HG03097 (cell line): ENCODE results near the gene ADIPOR2.

ENCODE experiments used
- ATAC-seq: cut with Tn5 transposase; IDR thresholded peaks from one replicate; pipeline ENCODE4 v1.9.1; 2021; ENCODE audit not compliant: unreplicated experiment, low FRiP score

Gene ADIPOR2

DNA sequence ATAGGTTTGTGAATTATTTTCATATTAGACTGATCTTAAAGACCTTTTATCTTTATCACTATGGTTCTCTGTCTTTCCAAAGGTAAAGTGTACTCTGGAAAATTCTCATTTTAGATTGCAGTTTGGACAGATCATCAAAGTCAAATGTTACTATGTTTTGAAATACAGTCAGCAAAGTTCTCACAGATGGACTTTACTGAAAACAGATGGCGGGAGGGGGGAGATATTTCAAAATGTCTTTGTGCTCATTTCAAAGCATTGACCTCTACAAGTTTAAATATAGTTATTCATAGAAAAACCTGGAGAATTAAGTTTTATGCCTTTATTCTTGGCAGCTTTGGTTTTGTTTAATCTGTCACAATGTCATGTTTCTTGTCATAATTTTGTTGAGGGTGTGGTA lies 77.7 kb downstream of the ADIPOR2 start:
- no peak for ATAC-seq

DNA sequence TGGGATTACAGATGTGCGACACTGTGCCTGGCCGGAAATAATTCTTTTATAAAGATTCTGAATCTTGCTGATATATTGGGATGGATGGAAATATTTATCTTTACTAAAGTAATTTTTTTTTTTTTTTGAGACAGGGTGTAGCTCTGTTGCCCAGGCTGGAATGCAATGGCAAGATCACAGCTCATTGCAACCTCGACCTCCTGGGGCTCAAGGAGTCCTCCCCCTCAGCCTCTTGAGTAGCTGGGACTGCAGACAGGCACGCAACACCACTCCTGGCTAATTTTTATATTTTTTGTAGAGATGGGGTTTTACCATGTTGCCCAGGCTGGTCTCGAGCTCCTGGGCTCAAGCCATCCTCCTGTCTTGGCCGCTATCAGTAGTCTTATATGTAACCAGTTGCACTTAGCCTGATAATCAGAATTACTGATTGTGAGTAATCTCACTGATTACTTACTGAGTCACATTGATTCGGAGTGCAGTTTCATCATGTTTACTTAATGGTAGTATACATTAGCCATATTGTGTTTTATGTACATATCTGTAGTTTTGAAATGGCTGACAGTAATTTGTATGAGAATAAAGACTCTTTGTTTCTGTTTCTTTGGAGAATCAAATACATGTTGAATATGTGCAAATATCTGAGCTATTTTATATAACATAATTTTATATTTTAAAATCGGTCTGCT lies 79.1 kb downstream of the ADIPOR2 start:
- ATAC-seq, result no peak

GRCh38 chr12:1773937-1774655 lies 83.2 kb downstream of the ADIPOR2 start:
- no peak for ATAC-seq

DNA sequence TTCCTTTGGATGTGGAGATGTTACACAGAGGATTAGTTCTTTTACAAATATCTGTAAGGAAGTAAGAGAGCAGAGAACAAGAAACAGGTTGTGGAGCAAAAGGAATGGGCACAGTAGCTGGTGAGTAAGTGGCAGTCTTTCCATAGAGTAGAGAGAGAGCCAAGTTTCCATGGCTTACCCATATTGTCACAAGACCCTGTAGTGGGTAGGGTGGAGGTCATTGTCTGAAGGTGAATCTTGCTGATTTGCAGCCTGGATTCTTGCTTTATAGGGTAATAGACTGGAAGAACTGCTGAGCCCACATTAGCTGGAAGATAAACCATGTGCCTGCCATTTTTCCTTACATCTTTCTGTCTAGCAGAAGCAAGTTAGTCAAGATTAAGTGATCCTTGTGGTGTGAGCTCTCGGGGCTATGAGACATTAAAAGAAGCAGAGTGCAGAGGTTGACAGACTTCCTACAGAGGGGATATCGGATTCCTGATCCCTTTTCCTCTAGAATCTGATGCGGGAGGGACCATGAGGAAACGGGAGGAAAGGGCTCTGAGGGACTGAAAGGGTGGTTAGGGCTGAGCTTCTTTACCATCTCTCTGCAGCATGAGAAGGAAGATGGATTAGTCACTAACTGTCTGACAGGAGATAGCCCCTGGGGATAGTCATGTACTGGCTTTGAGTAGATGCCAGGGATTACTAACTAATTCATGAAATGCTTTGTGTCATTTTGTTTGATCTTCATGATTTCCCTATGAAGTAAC lies 85.5 kb downstream of the ADIPOR2 start:
- ATAC-seq, result no peak

- no peak for ATAC-seq
Observed at GRCh38 chr12:1777798-1778197, 86.9 kb downstream of the ADIPOR2 start.

DNA sequence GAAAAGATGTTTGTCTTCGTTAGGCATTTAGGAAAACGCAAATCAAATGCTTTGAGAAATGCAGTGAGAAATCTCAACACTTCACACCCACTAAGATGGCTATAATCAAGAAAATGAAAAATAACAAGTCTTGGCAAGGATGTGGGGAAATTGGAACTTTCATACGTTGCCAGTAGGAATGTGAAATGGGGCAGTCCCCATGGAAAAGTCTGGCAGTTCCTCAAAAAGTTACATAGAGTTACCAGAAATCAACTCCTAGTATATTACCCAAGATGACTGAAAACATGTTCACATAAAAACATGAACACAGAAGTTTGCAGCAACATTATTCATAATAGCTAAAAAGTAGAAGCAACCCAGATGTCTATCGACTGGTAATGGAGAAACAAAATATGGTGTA lies 88.0 kb downstream of the ADIPOR2 start:
- ATAC-seq, result no peak

- no peak for ATAC-seq
Observed at GRCh38 chr12:1779783-1780182, 88.9 kb downstream of the ADIPOR2 start.

GRCh38 chr12:1781772-1782171 lies 90.9 kb downstream of the ADIPOR2 start:
- no peak for ATAC-seq

- no peak for ATAC-seq
Observed at GRCh38 chr12:1782215-1782614, 91.3 kb downstream of the ADIPOR2 start.

DNA sequence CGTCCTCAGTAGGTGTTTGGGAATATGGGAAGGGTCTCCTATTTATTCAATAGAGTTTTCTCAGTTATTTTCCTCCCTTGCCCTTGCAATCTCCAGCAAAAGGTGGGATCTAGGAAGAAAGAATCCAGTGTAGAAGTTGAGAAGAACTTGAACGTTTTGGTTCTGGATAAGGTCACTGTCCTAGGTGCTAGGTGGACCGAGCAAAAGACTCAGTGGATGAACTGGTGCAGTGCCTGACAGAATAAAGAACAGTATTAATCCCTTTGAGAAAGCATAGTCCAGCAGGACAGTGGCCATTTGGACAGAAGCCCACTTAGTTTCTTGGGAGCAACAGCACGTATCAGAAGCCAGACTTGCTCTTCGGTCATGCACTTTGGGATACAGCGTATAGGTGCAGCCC lies 96.8 kb downstream of the ADIPOR2 start:
- ATAC-seq, result no peak

DNA sequence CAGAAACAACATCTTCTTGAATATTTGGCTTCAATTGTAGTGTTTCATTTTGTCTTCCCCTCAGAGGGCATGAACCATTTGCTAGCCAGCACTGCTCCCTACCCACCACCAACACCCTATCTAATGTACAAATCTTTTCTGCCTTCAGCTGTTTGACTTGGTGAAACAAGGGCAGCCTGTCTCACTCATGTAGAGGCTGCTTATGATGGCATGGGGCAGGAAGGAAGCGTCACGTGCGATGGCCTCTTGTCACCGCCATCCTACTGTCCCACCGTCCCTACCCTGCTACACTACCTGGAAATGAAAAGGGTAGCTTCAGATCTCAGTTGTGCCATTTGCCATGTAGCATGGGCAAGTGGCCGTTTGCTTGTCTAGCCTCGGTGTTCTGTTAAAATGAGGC lies 99.6 kb downstream of the ADIPOR2 start:
- no peak for ATAC-seq

GRCh38 chr12:1791104-1791841 lies 100.4 kb downstream of the ADIPOR2 start:
- no peak for ATAC-seq

DNA sequence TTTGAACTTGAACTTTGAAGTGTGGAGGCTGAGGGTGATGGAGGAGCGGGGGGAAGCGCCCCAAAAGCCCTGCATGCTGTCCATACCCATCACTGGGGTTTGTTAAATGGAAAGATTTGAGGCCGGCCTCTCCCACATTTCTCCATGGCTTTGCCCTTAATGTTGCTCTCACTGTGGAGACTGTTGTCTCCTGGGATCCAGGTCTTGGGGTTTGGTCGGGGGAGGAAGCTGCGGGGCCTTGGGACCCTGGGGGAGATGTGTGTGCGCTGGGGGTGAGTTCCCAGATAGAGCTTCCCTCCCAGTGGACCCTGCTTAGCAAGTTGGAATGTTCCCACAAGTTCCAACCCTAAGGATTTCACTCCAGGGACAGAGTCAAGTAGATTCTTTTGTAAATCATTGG lies 101.5 kb downstream of the ADIPOR2 start:
- ATAC-seq, result no peak

DNA sequence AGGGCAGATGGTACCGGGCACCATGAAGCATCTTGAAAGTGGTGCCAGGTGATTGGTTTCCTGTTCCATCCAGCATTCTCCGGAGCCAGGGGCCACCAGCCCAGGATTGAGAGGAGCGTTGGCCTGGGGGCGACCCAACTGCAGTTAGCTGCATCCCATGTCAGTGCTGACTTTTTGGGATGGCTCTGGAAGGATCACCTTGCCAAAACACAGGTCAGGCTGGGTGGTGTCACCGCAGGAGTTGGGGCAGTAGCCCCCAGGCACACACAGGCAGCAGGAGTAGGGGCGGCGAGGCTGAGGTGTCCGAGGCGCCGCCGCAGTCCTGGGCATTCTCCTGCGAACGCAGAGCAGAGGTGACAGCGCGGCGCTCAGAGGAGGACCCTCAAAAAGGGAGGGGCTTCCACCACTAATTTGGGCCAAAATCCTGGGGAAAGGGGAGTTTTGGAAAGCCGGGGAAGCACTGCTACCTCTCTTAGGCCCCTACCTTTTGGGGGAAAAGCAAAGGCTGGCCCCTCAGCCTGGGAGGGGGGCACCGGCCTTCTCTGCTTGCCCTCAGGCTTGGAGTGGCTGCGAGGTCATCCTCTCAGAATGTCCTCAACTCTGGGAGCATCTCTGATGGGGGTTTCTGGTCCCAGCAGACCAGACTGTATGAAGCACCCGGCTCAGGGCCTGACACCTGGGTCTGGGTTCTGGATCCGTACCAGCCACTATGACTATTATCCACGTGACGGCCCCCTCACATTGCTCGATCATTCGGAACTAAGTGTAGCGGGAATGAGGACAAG lies 102.7 kb downstream of the ADIPOR2 start:
- ATAC-seq, result no peak

DNA sequence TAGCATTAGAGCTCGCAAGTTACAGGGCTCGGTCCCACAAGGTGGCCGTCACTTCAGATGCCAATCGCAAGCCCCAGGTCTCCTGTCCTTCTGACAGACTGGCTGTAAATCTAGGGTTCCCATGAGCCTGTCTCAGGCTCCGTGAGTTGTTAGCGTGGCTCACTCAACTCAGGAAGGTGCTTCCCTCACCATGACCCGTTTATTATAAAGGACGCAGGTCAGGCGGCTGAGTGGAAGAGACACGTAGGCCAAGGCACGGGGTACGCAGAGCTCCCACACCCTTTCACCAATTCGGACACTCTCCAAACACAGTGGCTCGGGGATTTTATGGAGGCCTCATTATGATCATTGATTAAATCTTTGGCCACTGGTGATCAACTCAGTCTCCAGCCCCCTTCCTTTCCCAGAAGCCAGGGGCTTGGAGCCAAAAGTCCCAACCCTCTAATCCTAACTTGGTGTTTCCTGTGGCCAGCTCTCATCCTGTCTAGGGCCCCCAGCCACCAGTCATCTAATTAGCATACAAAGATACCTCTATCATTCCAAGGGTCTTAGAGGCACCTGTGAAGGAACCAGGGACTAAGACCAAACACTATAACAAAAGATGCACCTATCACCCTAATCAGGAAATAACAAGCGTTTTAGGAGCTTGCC lies 103.7 kb downstream of the ADIPOR2 start:
- ATAC-seq, result no peak

GRCh38 chr12:1795221-1795784 lies 104.4 kb downstream of the ADIPOR2 start:
- ATAC-seq, result no peak

GRCh38 chr12:1795785-1796514 lies 105.1 kb downstream of the ADIPOR2 start:
- peak; percentile 81 for ATAC-seq

DNA sequence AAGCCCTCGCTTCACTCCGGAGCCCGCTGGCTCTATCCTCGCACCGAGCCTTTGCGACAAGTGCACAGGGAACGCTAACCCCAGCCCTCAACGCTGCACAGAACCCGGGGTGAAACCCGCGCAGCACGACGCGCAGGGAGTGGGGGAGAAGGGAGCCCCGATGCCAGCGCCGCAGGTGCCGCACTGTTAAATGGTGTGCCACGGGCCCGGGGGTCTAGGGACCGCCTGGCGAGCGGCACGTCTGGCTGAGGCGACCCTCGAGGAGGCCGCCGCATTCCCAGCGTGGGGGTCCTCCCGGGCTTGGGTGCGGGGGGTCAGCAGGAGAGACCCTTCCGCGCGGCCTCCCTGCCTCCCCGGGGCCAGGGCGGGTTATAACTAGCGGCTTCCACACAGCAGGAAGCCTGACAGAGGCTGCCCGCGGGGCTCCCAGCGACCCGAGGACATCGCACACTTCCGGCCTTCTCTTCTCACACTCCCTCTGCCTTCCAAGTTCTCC lies 105.7 kb downstream of the ADIPOR2 start:
- no peak for ATAC-seq
